H1 (cell line): ENCODE measurements around the gene LPAR2. TPM values are rescaled to one million over a fixed set of nuclear protein-coding genes. Genes with fewer than 3 reads are reported as not detected.
A peak's percentile ranks its signal among the peaks of the same experiment; 100 is the strongest.

ENCODE experiments used
- CTCF ChIA-PET: fragments of 300-600 bp; sonication (Branson Sonifier 250); formaldehyde crosslinking; loops from one replicate; lab custom pipeline; 2021; ENCODE audit not compliant: partially characterized antibody; lab: Charles Lee
- POLR2A ChIA-PET: fragments of 300-600 bp; sonication (Branson Sonifier 250); formaldehyde crosslinking; loops from one replicate; lab custom pipeline; 2021; ENCODE audit warnings: inconsistent platforms; ENCODE audit not compliant: partially characterized antibody; lab: Charles Lee
- DNase-seq, 2 experiments: peaks; one replicate each; pipeline versions ENCODE4 v3.0.0 to v3.0.0-alpha.2; 2010 to 2022; ENCODE audit warnings: low spot score in 2 of 2, low read depth in 1 of 2, mixed read lengths in 1 of 2
- FAIRE-seq: peaks from 2 replicates; lab custom pipeline; 2011; peaks lifted over from hg19 to GRCh38; lab: Jason Lieb, UNC
- H2AFZ ChIP-seq: 2 replicates; pipeline ENCODE4 v1.8.1; 2012; ENCODE audit warnings: low read length, inconsistent platforms
- H2AK5ac ChIP-seq: 2 replicates; pipeline ENCODE4 v1.6.1; 2013; ENCODE audit warnings: low read depth, low read length
- H2BK120ac ChIP-seq: replicated peaks from 2 replicates; pipeline ENCODE3; 2013; ENCODE audit warnings: low read depth, low read length, inconsistent platforms
- H2BK12ac ChIP-seq: 2 replicates; pipeline ENCODE4 v1.6.1; 2013; ENCODE audit warnings: low read depth, low read length
- H2BK15ac ChIP-seq: 2 replicates; pipeline ENCODE4 v1.6.1; 2013; ENCODE audit warnings: low read length
- H2BK20ac ChIP-seq: 2 replicates; pipeline ENCODE4 v1.6.1; 2013; ENCODE audit warnings: low read length
- H2BK5ac ChIP-seq: 2 replicates; pipeline ENCODE4 v1.6.1; 2013; ENCODE audit warnings: low read depth, low read length
- H3K14ac ChIP-seq: 2 replicates; pipeline ENCODE4 v1.6.1; 2013; ENCODE audit warnings: inconsistent platforms; ENCODE audit not compliant: insufficient read length
- H3K18ac ChIP-seq: 2 replicates; pipeline ENCODE4 v1.6.1; 2013; ENCODE audit warnings: low read length; ENCODE audit errors: extremely low read depth
- H3K23ac ChIP-seq: 2 replicates; pipeline ENCODE4 v1.6.1; 2013; ENCODE audit warnings: inconsistent platforms; ENCODE audit not compliant: insufficient read length
- H3K23me2 ChIP-seq: 2 replicates; pipeline ENCODE4 v1.6.1; 2013; ENCODE audit warnings: low read depth, low read length
- H3K27ac ChIP-seq: 2 replicates; pipeline ENCODE4 v1.6.1; 2011; ENCODE audit warnings: low read depth, low read length, inconsistent platforms
- H3K27me3 ChIP-seq, 4 experiments: replicated peaks in 1 of 4; 1 replicate in 1 of 4; 2 replicates in 3 of 4; pipeline versions ENCODE4 v1.6.1 to v1.8.1; 2011 to 2013; ENCODE audit warnings: low read length in 3 of 4, mild to moderate bottlenecking in 3 of 4, inconsistent platforms in 2 of 4, mixed read lengths in 2 of 4, moderate library complexity in 1 of 4; ENCODE audit not compliant: control insufficient read depth in 3 of 4, insufficient read depth in 3 of 4; ENCODE audit errors: extremely low read depth in 1 of 4
- H3K36me3 ChIP-seq, 4 experiments: 2 replicates each; pipeline versions ENCODE4 v1.6.1 to v1.8.1; 2011 to 2013; ENCODE audit warnings: mild to moderate bottlenecking in 4 of 4, low read length in 3 of 4, moderate library complexity in 2 of 4, control low read depth in 1 of 4, inconsistent platforms in 1 of 4; ENCODE audit not compliant: insufficient read depth in 4 of 4, control insufficient read depth in 2 of 4
- H3K4ac ChIP-seq: replicated peaks from 2 replicates; pipeline ENCODE3; 2013; ENCODE audit warnings: low read length, low read depth, mixed read lengths, inconsistent platforms; ENCODE audit not compliant: insufficient read length
- H3K4me1 ChIP-seq, 4 experiments: replicated peaks in 1 of 4; 1 replicate in 1 of 4; 2 replicates in 3 of 4; pipeline versions ENCODE4 v1.6.1 to v1.8.1; 2011 to 2013; ENCODE audit warnings: low read length in 3 of 4, inconsistent platforms in 2 of 4, mixed read lengths in 1 of 4; ENCODE audit not compliant: insufficient read depth in 4 of 4, control insufficient read depth in 3 of 4
- H3K4me2 ChIP-seq, 2 experiments: 2 replicates each; pipeline versions ENCODE4 v1.6.1 to v1.8.1; 2011 to 2013; ENCODE audit warnings: low read depth in 2 of 2, low read length in 2 of 2, control low read depth in 1 of 2, inconsistent platforms in 1 of 2, mild to moderate bottlenecking in 1 of 2; ENCODE audit not compliant: insufficient read depth in 1 of 2
- H3K4me3 ChIP-seq, 4 experiments: fragments of 200-600, 300-600 bp in 1 of 4; sonication (generic), shearing (Covaris generic), sonication (Bioruptor Twin) in 1 of 4; 2 replicates each; pipeline versions ENCODE4 v1.5.1 to v1.8.1; 2011 to 2016; ENCODE audit warnings: low read length in 4 of 4, low read depth in 3 of 4, control low read depth in 2 of 4, inconsistent platforms in 2 of 4, mild to moderate bottlenecking in 2 of 4, mixed read lengths in 1 of 4, moderate library complexity in 1 of 4; ENCODE audit not compliant: insufficient read depth in 2 of 4; ENCODE audit errors: extremely low read depth in 1 of 4
- H3K56ac ChIP-seq: replicated peaks from 2 replicates; pipeline ENCODE3; 2013; ENCODE audit warnings: low read depth, mild to moderate bottlenecking, mixed read lengths, low read length, inconsistent platforms; ENCODE audit not compliant: insufficient read length
- H3K79me1 ChIP-seq: 2 replicates; pipeline ENCODE4 v1.6.1; 2013; ENCODE audit warnings: low read depth, low read length, control low read depth
- H3K79me2 ChIP-seq, 2 experiments: 2 replicates each; pipeline versions ENCODE4 v1.6.1 to v1.8.1; 2012 to 2013; ENCODE audit warnings: low read length in 2 of 2, mild to moderate bottlenecking in 2 of 2, inconsistent platforms in 1 of 2; ENCODE audit not compliant: insufficient read depth in 2 of 2, control insufficient read depth in 1 of 2
- H3K9ac ChIP-seq, 4 experiments: replicated peaks in 1 of 4; 1 replicate in 1 of 4; 2 replicates in 3 of 4; pipeline versions ENCODE4 v1.6.1 to v1.8.1; 2011 to 2013; ENCODE audit warnings: low read depth in 3 of 4, low read length in 3 of 4, control low read depth in 2 of 4, mild to moderate bottlenecking in 2 of 4, moderate library complexity in 2 of 4, inconsistent platforms in 1 of 4; ENCODE audit errors: extremely low read depth in 1 of 4
- H3K9me3 ChIP-seq, 2 experiments: 2 replicates each; pipeline versions ENCODE4 v1.6.1 to v1.8.1; 2012 to 2013; ENCODE audit warnings: mild to moderate bottlenecking in 2 of 2, moderate library complexity in 2 of 2, control low read depth in 1 of 2, inconsistent platforms in 1 of 2, low read depth in 1 of 2, low read length in 1 of 2, mixed read lengths in 1 of 2; ENCODE audit not compliant: insufficient read depth in 2 of 2
- H4K20me1 ChIP-seq, 2 experiments: replicated peaks in 1 of 2; 2 replicates each; pipeline versions ENCODE3 to v1.8.1; 2011 to 2013; ENCODE audit warnings: inconsistent platforms in 2 of 2, low read length in 2 of 2, mild to moderate bottlenecking in 1 of 2; ENCODE audit not compliant: insufficient read depth in 2 of 2, control insufficient read depth in 1 of 2
- H4K5ac ChIP-seq: 2 replicates; pipeline ENCODE4 v1.6.1; 2013; ENCODE audit warnings: low read length, low read depth, mixed read lengths, inconsistent platforms; ENCODE audit not compliant: insufficient read length
- H4K8ac ChIP-seq: 2 replicates; pipeline ENCODE4 v1.8.0; 2013; ENCODE audit warnings: mild to moderate bottlenecking, moderate library complexity, low read length, inconsistent platforms; ENCODE audit not compliant: insufficient read depth; ENCODE audit errors: extremely low read depth
- H4K91ac ChIP-seq: replicated peaks from 2 replicates; pipeline ENCODE3; 2013; ENCODE audit warnings: low read length, mixed read lengths, inconsistent platforms; ENCODE audit not compliant: insufficient read length
- BCL11A ChIP-seq, 2 experiments: IDR thresholded peaks; one replicate each; pipeline ENCODE4 v1.6.1; 2011; ENCODE audit warnings: low read depth in 2 of 2, low read length in 2 of 2, mild to moderate bottlenecking in 2 of 2
- EP300 ChIP-seq, 2 experiments: IDR thresholded peaks; 1 replicate in 1 of 2; 2 replicates in 1 of 2; pipeline ENCODE4 v1.6.1; 2011 to 2012; ENCODE audit warnings: low read depth in 2 of 2, low read length in 2 of 2, mild to moderate bottlenecking in 2 of 2, borderline replicate concordance in 1 of 2, inconsistent platforms in 1 of 2, moderate library complexity in 1 of 2
- FOSL1 ChIP-seq: IDR thresholded peaks from 2 replicates; pipeline ENCODE4 v1.6.1; 2011; ENCODE audit warnings: mild to moderate bottlenecking, low read depth, low read length, moderate library complexity; ENCODE audit not compliant: insufficient read depth
- HDAC2 ChIP-seq, 2 experiments: fragments of 300-600 bp in 1 of 2; sonication (generic) in 1 of 2; IDR thresholded peaks; 2 replicates each; pipeline ENCODE4 v1.6.1; 2011 to 2012; ENCODE audit warnings: low read depth in 2 of 2, low read length in 2 of 2, mild to moderate bottlenecking in 2 of 2, moderate library complexity in 2 of 2, borderline replicate concordance in 1 of 2, inconsistent platforms in 1 of 2
- HDAC6 ChIP-seq: IDR thresholded peaks from one replicate; pipeline ENCODE4 v1.7.1; 2012; ENCODE audit warnings: low read depth, mild to moderate bottlenecking, inconsistent platforms, low read length, moderate library complexity
- KDM1A ChIP-seq: fragments of 200-600, 300-600 bp; sonication (generic); IDR thresholded peaks from 2 replicates; pipeline ENCODE4 v1.7.1; 2016; ENCODE audit warnings: mild to moderate bottlenecking, low read length, borderline replicate concordance
- MAX ChIP-seq: IDR thresholded peaks from 2 replicates; pipeline ENCODE4 v1.6.1; 2012; ENCODE audit warnings: inconsistent platforms
- NANOG ChIP-seq: IDR thresholded peaks from 2 replicates; pipeline ENCODE4 v1.6.1; 2011; ENCODE audit warnings: low read length, low read depth, mild to moderate bottlenecking, inconsistent platforms; ENCODE audit not compliant: insufficient read depth, poor library complexity, severe bottlenecking
- POLR2AphosphoS5 ChIP-seq: IDR thresholded peaks from 2 replicates; pipeline ENCODE4 v1.6.1; 2011; ENCODE audit warnings: low read depth, low read length
- RBBP5 ChIP-seq: IDR thresholded peaks from 2 replicates; pipeline ENCODE4 v1.7.1; 2012; ENCODE audit warnings: low read depth, mild to moderate bottlenecking, inconsistent platforms, low read length, moderate library complexity, borderline replicate concordance
- SP1 ChIP-seq: IDR thresholded peaks from 2 replicates; pipeline ENCODE4 v1.6.1; 2011; ENCODE audit warnings: low read depth, low read length
- SRF ChIP-seq: IDR thresholded peaks from 2 replicates; pipeline ENCODE4 v1.6.1; 2011; ENCODE audit warnings: mild to moderate bottlenecking, low read depth, low read length, moderate library complexity
- TCF12 ChIP-seq: IDR thresholded peaks from 2 replicates; pipeline ENCODE4 v1.6.1; 2011; ENCODE audit warnings: low read depth, mild to moderate bottlenecking, low read length
- WGBS, 2 experiments: shearing (Covaris generic) in 1 of 2; methylation state at CpG; one replicate each; pipeline versions ENCODE4 v1.1.6 to v1.1.7; 2013 to 2015; ENCODE audit warnings: low lambda C conversion rate in 2 of 2, mixed read lengths in 2 of 2, inconsistent platforms in 1 of 2, low coverage in 1 of 2, missing lambda C conversion rate in 1 of 2; ENCODE audit not compliant: insufficient replicate concordance in 2 of 2, insufficient coverage in 1 of 2, insufficient read length in 1 of 2; ENCODE audit errors: extremely low coverage in 1 of 2, missing lambda C conversion rate in 1 of 2; 5-methylcytosine and 5-hydroxymethylcytosine counted together
- polyA plus RNA-seq, 7 experiments: library from polyadenylated mRNA; depleted of rRNA in 3 of 7; stranded (reverse) in 5 of 7; unstranded in 2 of 7; fragments of >200 nt in 5 of 7; fragments of 200-250 nt in 2 of 7; gene quantifications; 1 replicate in 5 of 7; 2 replicates in 1 of 7; 4 replicates in 1 of 7; pipeline versions ENCODE4 v1.2.1 to v1.2.3, GENCODE V29; 2011 to 2013; ENCODE audit warnings: missing spikeins in 2 of 7, mixed read lengths in 2 of 7
- total RNA-seq: library from RNA; stranded (reverse); fragmentation: NEBNext Ultra II Directional; extraction: Animal tissue kit (Norgen Biotek cat#: 25700); gene quantifications from 2 replicates; pipeline ENCODE4 v1.2.1, GENCODE V29; 2021

LPAR2 gene
- total and polyA plus RNA-seq, 2 of the 8 experiments (the other 6 are each of a cell fraction or from before 2014, with no cell fraction given): 47.6 to 70.2 TPM

GRCh38 chr19:19575411-19575810, 52.6 kb downstream of the LPAR2 start:
- POLR2A ChIA-PET: no interaction called here
- Histone ChIP-seq H3K4me1 (peaks cover 0 to 5% (median 2%) of the 10 kb centered on the region in 4 experiments; a peak in 5 of 7 replicates), H2BK5ac (no peak overlapping the region), H3K18ac (no peak overlapping the region; the same call in 1 of the 2 replicates), H3K56ac (no peak overlapping the region), H3K14ac (no peak overlapping the region), H3K4me2 (no peak overlapping the region), H3K4me3 (no peak overlapping the region), H3K9me3 (no peaks in the 10 kb centered on the region), H4K8ac (no peak overlapping the region), H2BK20ac (no peak overlapping the region), H3K4ac (no peak overlapping the region), H2AFZ (no peak overlapping the region), H3K9ac (no peak overlapping the region), H3K23ac (no peak overlapping the region), H4K5ac (no peak overlapping the region), H3K27me3 (no peaks in the 10 kb centered on the region; a peak in 1 of 7 replicates), H3K79me2 (no peaks in the 10 kb centered on the region), H2BK120ac (no peak overlapping the region), H3K79me1 (no peaks in the 10 kb centered on the region), H2AK5ac (no peak overlapping the region), H3K23me2 (no peaks in the 10 kb centered on the region; the same call in 1 of the 2 replicates), H4K91ac (no peak overlapping the region), H4K20me1 (peaks cover 0 to 1% of the 10 kb centered on the region in 2 experiments), H2BK15ac (no peak overlapping the region), H3K36me3 (no peaks in the 10 kb centered on the region; a peak in 1 of 8 replicates), H3K27ac (no peak overlapping the region), H2BK12ac (no peak overlapping the region)
- peak; percentile 63 for FAIRE-seq
- WGBS, 2 experiments: 49% methylated on average over 6 of the region's 6 CpGs; no CpG with 5 or more reads in 1 of the 2 experiments
- CTCF ChIA-PET: interaction anchor here (1.0 to 11.1 kb wide), 3 partner anchors 21 to 44 kb away, joined by 3 to 101 read pairs (median 4); no protein-coding TSS in a partner anchor
- no peak for DNase-seq
- TF ChIP-seq POLR2AphosphoS5 (peak; percentile 61; the same call in 1 of the 2 replicates), BCL11A (IDR thresholded peaks at IDR 0.05; ENCODE audit: low read depth in 2 of 2, low read length in 2 of 2) (no peak), NANOG (peak; percentile 34), TCF12 (peak; percentile 95), KDM1A (no peak), EP300 (IDR thresholded peaks at IDR 0.05; ENCODE audit: borderline replicate concordance in 1 of 2, low read depth in 2 of 2, low read length in 2 of 2) (no peak; a peak in 1 of 3 replicates), HDAC6 (no peak), HDAC2 (IDR thresholded peaks at IDR 0.05; ENCODE audit: borderline replicate concordance in 1 of 2, low read depth in 2 of 2, low read length in 2 of 2) (no peak), RBBP5 (no peak), SRF (no peak), FOSL1 (no peak), SP1 (no peak), MAX (no peak)
